ENCODE results near the gene CCDC88B.

CCDC88B gene

DNA sequence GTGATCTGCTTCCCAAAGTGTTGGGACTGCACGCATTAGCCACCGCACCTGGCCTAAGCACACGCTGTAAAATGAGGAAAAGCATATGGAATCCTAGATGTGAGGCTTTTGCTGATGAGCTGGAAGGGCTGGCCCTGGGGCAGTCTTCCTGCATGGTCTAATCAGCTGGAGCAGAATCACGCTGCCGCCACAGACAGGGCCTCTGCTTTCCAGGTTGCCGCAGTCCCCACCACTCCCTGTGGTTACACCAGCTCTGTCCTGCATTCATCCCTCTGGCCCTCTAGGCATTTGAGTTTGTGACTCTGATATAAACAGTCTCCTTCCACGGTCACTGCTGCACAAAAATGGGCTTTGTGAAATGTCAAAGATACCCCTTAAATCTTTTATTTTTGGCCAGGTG is 36.1 kb downstream of the CCDC88B start:
- H3K27ac ChIP-seq, result no peak overlapping the region
- TF ChIP-seq, protein P1, sequence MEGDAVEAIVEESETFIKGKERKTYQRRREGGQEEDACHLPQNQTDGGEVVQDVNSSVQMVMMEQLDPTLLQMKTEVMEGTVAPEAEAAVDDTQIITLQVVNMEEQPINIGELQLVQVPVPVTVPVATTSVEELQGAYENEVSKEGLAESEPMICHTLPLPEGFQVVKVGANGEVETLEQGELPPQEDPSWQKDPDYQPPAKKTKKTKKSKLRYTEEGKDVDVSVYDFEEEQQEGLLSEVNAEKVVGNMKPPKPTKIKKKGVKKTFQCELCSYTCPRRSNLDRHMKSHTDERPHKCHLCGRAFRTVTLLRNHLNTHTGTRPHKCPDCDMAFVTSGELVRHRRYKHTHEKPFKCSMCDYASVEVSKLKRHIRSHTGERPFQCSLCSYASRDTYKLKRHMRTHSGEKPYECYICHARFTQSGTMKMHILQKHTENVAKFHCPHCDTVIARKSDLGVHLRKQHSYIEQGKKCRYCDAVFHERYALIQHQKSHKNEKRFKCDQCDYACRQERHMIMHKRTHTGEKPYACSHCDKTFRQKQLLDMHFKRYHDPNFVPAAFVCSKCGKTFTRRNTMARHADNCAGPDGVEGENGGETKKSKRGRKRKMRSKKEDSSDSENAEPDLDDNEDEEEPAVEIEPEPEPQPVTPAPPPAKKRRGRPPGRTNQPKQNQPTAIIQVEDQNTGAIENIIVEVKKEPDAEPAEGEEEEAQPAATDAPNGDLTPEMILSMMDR (IDR thresholded peaks at IDR 0.05), result no peak
- no peaks in the 10 kb centered on the region for H3K4me1 ChIP-seq (ENCODE audit: control insufficient read depth in 1 of 2, insufficient read depth in 1 of 2, low read depth in 1 of 2, low read length in 1 of 2)
- no peaks in the 10 kb centered on the region for H3K27me3 ChIP-seq
- H3K9me3 ChIP-seq, result no peaks in the 10 kb centered on the region
- H3K4me3 ChIP-seq (ENCODE audit: low read depth in 1 of 2, low read length in 1 of 2), result no peak overlapping the region
- peaks cover 8% of the 10 kb centered on the region for H3K36me3 ChIP-seq

DNA sequence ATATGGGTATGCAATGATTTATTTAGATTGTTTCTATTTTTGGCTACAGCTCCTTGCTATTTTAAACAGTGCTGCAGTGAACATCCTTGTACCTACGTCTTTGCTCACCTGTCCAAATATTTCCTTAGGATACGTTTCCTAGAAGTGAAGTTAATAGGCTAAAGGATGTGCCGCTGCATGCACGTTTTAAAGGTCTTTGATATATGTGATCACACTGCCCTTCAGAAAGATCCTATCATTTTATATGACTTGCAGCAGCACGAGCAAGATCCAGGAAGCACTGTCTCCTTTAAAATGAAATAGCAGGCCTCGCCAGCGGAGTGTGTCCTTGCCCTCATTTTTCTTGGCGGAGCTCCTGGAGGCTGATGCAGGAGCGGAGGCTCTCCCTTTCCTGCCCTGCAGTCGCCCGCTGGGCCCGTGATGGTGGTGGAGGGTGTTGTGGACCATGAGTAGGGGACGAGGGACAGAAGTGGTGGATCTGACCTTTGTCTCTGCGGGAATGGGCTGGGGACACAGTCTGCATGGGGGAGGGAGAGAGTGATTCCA is 38.4 kb downstream of the CCDC88B start:
- TF ChIP-seq, protein P1 (IDR thresholded peaks at IDR 0.05), result no peak
- H3K27ac ChIP-seq, result no peak overlapping the region
- H3K36me3 ChIP-seq, result no peaks in the 10 kb centered on the region
- no peaks in the 10 kb centered on the region for H3K27me3 ChIP-seq
- H3K9me3 ChIP-seq, result no peaks in the 10 kb centered on the region
- no peak overlapping the region for H3K4me3 ChIP-seq (ENCODE audit: low read depth in 1 of 2, low read length in 1 of 2)
- H3K4me1 ChIP-seq (ENCODE audit: control insufficient read depth in 1 of 2, insufficient read depth in 1 of 2, low read depth in 1 of 2, low read length in 1 of 2), result no peaks in the 10 kb centered on the region

DNA sequence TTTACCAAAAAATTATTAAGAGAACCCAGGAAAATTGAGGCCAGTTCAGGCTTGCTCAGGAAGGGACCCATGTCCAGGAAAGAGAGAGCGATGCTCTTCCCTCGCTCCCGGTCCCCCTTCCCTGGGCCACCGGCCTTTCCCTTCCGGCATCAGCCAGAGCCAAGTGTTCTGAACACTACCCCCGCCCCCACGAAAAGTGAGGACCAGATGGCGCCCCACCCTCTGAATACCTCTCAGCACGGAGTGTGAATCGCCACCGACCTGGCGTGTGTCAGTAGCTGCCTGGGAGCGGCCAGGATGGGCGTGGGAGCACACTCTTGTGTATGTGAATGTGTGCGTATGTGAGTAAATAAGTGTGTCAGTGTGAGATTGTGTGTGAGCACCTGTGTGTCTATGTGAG is 39.2 kb downstream of the CCDC88B start:
- Histone ChIP-seq H3K4me1 (ENCODE audit: control insufficient read depth in 1 of 2, insufficient read depth in 1 of 2, low read depth in 1 of 2, low read length in 1 of 2) (no peaks in the 10 kb centered on the region), H3K36me3 (no peaks in the 10 kb centered on the region), H3K4me3 (ENCODE audit: low read depth in 1 of 2, low read length in 1 of 2) (no peak overlapping the region), H3K27me3 (no peaks in the 10 kb centered on the region), H3K9me3 (no peaks in the 10 kb centered on the region), H3K27ac (no peak overlapping the region)
- TF ChIP-seq, protein P1 (IDR thresholded peaks at IDR 0.05), result no peak

DNA sequence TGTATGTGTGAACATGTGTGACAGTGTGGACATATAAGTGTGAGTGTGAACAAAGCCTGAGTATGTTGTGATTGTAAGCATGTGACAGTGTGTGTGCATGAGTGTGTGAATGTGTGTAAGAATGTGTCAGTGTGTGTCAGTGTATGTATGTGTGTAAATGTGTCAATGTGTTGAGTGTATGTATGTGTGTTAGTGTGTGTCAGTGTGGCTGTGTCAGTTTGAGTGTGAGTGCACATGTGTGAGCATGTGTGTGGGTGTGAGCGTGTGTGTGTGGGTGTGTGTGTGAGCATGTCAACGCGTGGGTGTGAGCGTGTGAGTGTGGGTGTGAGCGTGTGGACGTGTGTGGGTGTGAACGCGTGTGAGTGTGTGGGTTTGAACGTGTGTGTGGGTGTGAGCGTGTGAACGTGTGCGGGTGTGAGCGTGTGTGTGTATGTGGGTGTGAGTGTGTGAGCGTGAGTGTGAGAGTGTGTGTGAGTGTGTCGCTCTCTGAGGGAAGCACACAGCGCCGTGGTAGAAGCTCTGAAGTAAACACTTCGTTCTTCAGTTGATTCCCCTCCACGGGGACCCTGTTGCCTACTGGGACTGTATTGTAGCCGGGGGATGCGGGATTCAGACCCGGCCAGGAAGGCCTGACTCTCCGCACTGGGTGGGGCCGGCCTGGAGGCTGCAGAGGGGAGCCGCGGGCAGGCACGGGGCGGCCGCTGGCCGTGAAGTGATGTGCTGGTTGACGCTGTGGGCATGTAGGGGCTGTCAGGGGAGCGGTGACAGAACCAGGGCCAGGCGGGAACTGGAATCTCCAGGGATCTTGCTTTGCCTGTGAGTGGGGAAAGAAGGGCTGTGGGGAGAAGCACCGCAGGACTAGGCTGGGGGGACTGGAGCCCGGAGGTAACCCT is 40.1 kb downstream of the CCDC88B start:
- no peaks in the 10 kb centered on the region for H3K27me3 ChIP-seq
- H3K27ac ChIP-seq, result no peak overlapping the region
- H3K4me1 ChIP-seq (ENCODE audit: control insufficient read depth in 1 of 2, insufficient read depth in 1 of 2, low read depth in 1 of 2, low read length in 1 of 2), result peaks cover 1 to 3% of the 10 kb centered on the region in 2 experiments
- H3K4me3 ChIP-seq (ENCODE audit: low read depth in 1 of 2, low read length in 1 of 2), result no peak overlapping the region
- H3K9me3 ChIP-seq, result no peaks in the 10 kb centered on the region
- TF ChIP-seq, protein P1 (IDR thresholded peaks at IDR 0.05), result no peak
- no peaks in the 10 kb centered on the region for H3K36me3 ChIP-seq

DNA sequence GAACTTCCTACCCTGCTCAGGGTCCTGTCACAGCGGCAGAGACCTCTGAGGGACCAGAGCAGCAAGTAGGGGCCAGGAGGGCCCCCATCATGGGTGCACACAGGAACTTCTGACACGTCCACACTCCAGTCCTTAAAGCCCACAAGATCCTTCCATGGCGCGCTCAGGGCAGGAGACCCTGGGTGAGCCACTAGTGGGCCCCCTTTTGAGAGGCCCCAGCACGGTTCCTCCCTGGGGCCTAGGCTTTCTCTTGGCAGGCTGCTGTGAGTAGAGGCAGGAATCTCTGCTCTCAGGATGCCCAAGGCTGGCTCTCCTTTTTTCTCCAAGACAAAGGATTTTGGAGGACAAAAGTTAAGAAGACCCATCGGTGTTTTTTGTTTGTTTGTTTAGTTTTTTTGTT is 41.3 kb downstream of the CCDC88B start:
- no peak overlapping the region for H3K27ac ChIP-seq
- H3K4me1 ChIP-seq (ENCODE audit: control insufficient read depth in 1 of 2, insufficient read depth in 1 of 2, low read depth in 1 of 2, low read length in 1 of 2), result peaks cover 14 to 16% of the 10 kb centered on the region in 2 experiments
- H3K9me3 ChIP-seq, result no peaks in the 10 kb centered on the region
- no peak overlapping the region for H3K4me3 ChIP-seq (ENCODE audit: low read depth in 1 of 2, low read length in 1 of 2)
- TF ChIP-seq, protein P1 (IDR thresholded peaks at IDR 0.05), result no peak
- no peaks in the 10 kb centered on the region for H3K27me3 ChIP-seq
- no peaks in the 10 kb centered on the region for H3K36me3 ChIP-seq
